SU-DHL-6 (cell line): ENCODE measurements around the gene MYLK.

Source experiments
- H2AFZ ChIP-seq: fragments of 200-600 bp; sonication (generic); 2 replicates; pipeline ENCODE4 v1.6.1; 2014; ENCODE audit warnings: low read depth, mild to moderate bottlenecking, moderate library complexity, mixed read lengths, antibody characterized with exemption, low read length; ENCODE audit not compliant: severe bottlenecking
- H3F3A ChIP-seq: fragments of 200-600 bp; shearing (Covaris generic); 2 replicates; pipeline ENCODE4 v1.6.0; 2016; ENCODE audit warnings: antibody characterized with exemption, mild to moderate bottlenecking; ENCODE audit not compliant: insufficient read depth
- H3K27ac ChIP-seq: fragments of 200-600 bp; sonication (generic); 2 replicates; pipeline ENCODE4 v1.5.1; 2016; ENCODE audit warnings: low read depth, mild to moderate bottlenecking, low read length, moderate library complexity, mixed read lengths
- H3K27me3 ChIP-seq: fragments of 200-600 bp; sonication (generic), shearing (Covaris generic); 2 replicates; pipeline ENCODE4 v1.6.0; 2014; ENCODE audit warnings: mild to moderate bottlenecking, low read length
- H3K36me3 ChIP-seq: fragments of 200-600 bp; sonication (generic); 2 replicates; pipeline ENCODE4 v1.6.1; 2014; ENCODE audit warnings: mild to moderate bottlenecking, low read length, mixed read lengths
- H3K4me2 ChIP-seq: fragments of 300-600, 200-600 bp; shearing (Covaris generic), sonication (generic); 2 replicates; pipeline ENCODE4 v1.6.0; 2014; ENCODE audit warnings: low read length, low read depth, mild to moderate bottlenecking; ENCODE audit not compliant: poor library complexity, severe bottlenecking
- H3K4me3 ChIP-seq: fragments of 200-600 bp; sonication (generic); 2 replicates; pipeline ENCODE4 v1.5.1; 2014; ENCODE audit warnings: antibody characterized with exemption, low read length, mild to moderate bottlenecking, mixed read lengths; ENCODE audit not compliant: insufficient read depth, poor library complexity, severe bottlenecking
- H3K79me2 ChIP-seq: fragments of 200-600 bp; sonication (generic); 2 replicates; pipeline ENCODE4 v1.6.1; 2014; ENCODE audit warnings: mild to moderate bottlenecking, low read length, moderate library complexity; ENCODE audit not compliant: insufficient read depth
- H3K9ac ChIP-seq: fragments of 200-600 bp; sonication (generic); 2 replicates; pipeline ENCODE4 v1.7.0; 2014; ENCODE audit warnings: mild to moderate bottlenecking, low read length
- H3K9me2 ChIP-seq: fragments of 200-600 bp; sonication (generic); replicated peaks from 2 replicates; pipeline ENCODE4 v1.6.1; 2014; ENCODE audit warnings: low read length; ENCODE audit not compliant: insufficient read depth
- H3K9me3 ChIP-seq: fragments of 200-600 bp; sonication (generic); 2 replicates; pipeline ENCODE4 v1.6.1; 2014; ENCODE audit warnings: low read length, mixed read lengths; ENCODE audit not compliant: insufficient read depth
- H4K20me1 ChIP-seq: fragments of 200-600 bp; sonication (generic); 2 replicates; pipeline ENCODE4 v1.6.1; 2014; ENCODE audit warnings: low read depth, mild to moderate bottlenecking, antibody characterized with exemption, low read length, moderate library complexity, mixed read lengths
- CTCF ChIP-seq: fragments of 200-600 bp; sonication (generic); IDR thresholded peaks from one replicate; pipeline ENCODE4 v1.5.1; 2017; ENCODE audit warnings: antibody characterized with exemption, mild to moderate bottlenecking, low read length, moderate library complexity; ENCODE audit not compliant: insufficient read depth, poor library complexity, severe bottlenecking
- EZH2phosphoT487 ChIP-seq: fragments of 200-600 bp; sonication (generic), shearing (Covaris generic); conservative IDR thresholded peaks from 2 replicates; pipeline ENCODE4 v1.6.1; 2018; ENCODE audit warnings: mild to moderate bottlenecking, antibody characterized with exemption, low read length, moderate library complexity, mixed read lengths

The MYLK gene

GRCh38 chr3:123809597-123809996 lies 74.5 kb downstream of the MYLK start:
- H2AFZ ChIP-seq: no peak overlapping the region
- H3F3A ChIP-seq: no peaks in the 10 kb centered on the region
- H3K27me3 ChIP-seq: no peaks in the 10 kb centered on the region
- no peaks in the 10 kb centered on the region for H3K36me3 ChIP-seq
- no peaks in the 10 kb centered on the region for H4K20me1 ChIP-seq
- H3K27ac ChIP-seq: no peak overlapping the region
- no peaks in the 10 kb centered on the region for H3K9me3 ChIP-seq
- no peaks in the 10 kb centered on the region for H3K9me2 ChIP-seq
- no peaks in the 10 kb centered on the region for H3K79me2 ChIP-seq
- TF ChIP-seq CTCF (no peak), EZH2phosphoT487 (no peak)
- H3K9ac ChIP-seq: no peak overlapping the region
- no peak overlapping the region for H3K4me2 ChIP-seq
- no peak overlapping the region for H3K4me3 ChIP-seq

GRCh38 chr3:123808812-123809211 lies 75.3 kb downstream of the MYLK start:
- no peak overlapping the region for H3K4me2 ChIP-seq
- H2AFZ ChIP-seq: no peak overlapping the region
- no peaks in the 10 kb centered on the region for H3K9me3 ChIP-seq
- no peaks in the 10 kb centered on the region for H4K20me1 ChIP-seq
- no peaks in the 10 kb centered on the region for H3K36me3 ChIP-seq
- no peak for TF ChIP-seq CTCF
- TF ChIP-seq EZH2phosphoT487: no peak
- no peaks in the 10 kb centered on the region for H3K9me2 ChIP-seq
- H3K4me3 ChIP-seq: no peak overlapping the region
- H3F3A ChIP-seq: no peaks in the 10 kb centered on the region
- no peak overlapping the region for H3K9ac ChIP-seq
- H3K27me3 ChIP-seq: no peaks in the 10 kb centered on the region
- no peaks in the 10 kb centered on the region for H3K79me2 ChIP-seq
- H3K27ac ChIP-seq: no peak overlapping the region

- Histone ChIP-seq H3K27me3 (no peaks in the 10 kb centered on the region), H3K9me3 (no peaks in the 10 kb centered on the region), H3K79me2 (no peaks in the 10 kb centered on the region), H3K27ac (no peak overlapping the region), H3K36me3 (no peaks in the 10 kb centered on the region), H3K4me2 (no peak overlapping the region), H4K20me1 (no peaks in the 10 kb centered on the region), H3K9ac (no peak overlapping the region), H3K4me3 (no peak overlapping the region), H3K9me2 (no peaks in the 10 kb centered on the region), H2AFZ (no peak overlapping the region), H3F3A (no peaks in the 10 kb centered on the region)
- TF ChIP-seq EZH2phosphoT487 (no peak), CTCF (no peak)
These were observed 76.3 kb downstream of the MYLK start for GRCh38 chr3:123807820-123808219.

- Histone ChIP-seq H3K36me3 (no peaks in the 10 kb centered on the region), H2AFZ (no peak overlapping the region), H3K27me3 (no peaks in the 10 kb centered on the region)
These were observed 78.6 kb downstream of the MYLK start for GRCh38 chr3:123805504-123805903.

More at GRCh38 chr3:123805504-123805903, 78.6 kb downstream of the MYLK start:
- Histone ChIP-seq H4K20me1 (no peaks in the 10 kb centered on the region), H3K9ac (no peak overlapping the region), H3F3A (no peaks in the 10 kb centered on the region), H3K9me3 (no peaks in the 10 kb centered on the region), H3K4me2 (no peak overlapping the region), H3K79me2 (no peaks in the 10 kb centered on the region), H3K27ac (no peak overlapping the region), H3K9me2 (no peaks in the 10 kb centered on the region), H3K4me3 (no peak overlapping the region)
- TF ChIP-seq CTCF (no peak), EZH2phosphoT487 (no peak)
